H1 (cell line): ENCODE data around the gene GCC1. TPM values are rescaled to one million over a fixed set of nuclear protein-coding genes. Genes with fewer than 3 reads are reported as not detected.

Experiments
- CTCF ChIA-PET: fragments of 300-600 bp; sonication (Branson Sonifier 250); formaldehyde crosslinking; loops from one replicate; lab custom pipeline; 2021; ENCODE audit not compliant: partially characterized antibody; lab: Charles Lee
- POLR2A ChIA-PET: fragments of 300-600 bp; sonication (Branson Sonifier 250); formaldehyde crosslinking; loops from one replicate; lab custom pipeline; 2021; ENCODE audit warnings: inconsistent platforms; ENCODE audit not compliant: partially characterized antibody; lab: Charles Lee
- DNase-seq, 2 experiments: peaks; one replicate each; pipeline versions ENCODE4 v3.0.0 to v3.0.0-alpha.2; 2010 to 2022; ENCODE audit warnings: low spot score in 2 of 2, low read depth in 1 of 2, mixed read lengths in 1 of 2
- FAIRE-seq: peaks from 2 replicates; lab custom pipeline; 2011; peaks lifted over from hg19 to GRCh38; lab: Jason Lieb, UNC
- H2AFZ ChIP-seq: 2 replicates; pipeline ENCODE4 v1.8.1; 2012; ENCODE audit warnings: low read length, inconsistent platforms
- H2AK5ac ChIP-seq: 2 replicates; pipeline ENCODE4 v1.6.1; 2013; ENCODE audit warnings: low read depth, low read length
- H2BK120ac ChIP-seq: replicated peaks from 2 replicates; pipeline ENCODE3; 2013; ENCODE audit warnings: low read depth, low read length, inconsistent platforms
- H2BK12ac ChIP-seq: 2 replicates; pipeline ENCODE4 v1.6.1; 2013; ENCODE audit warnings: low read depth, low read length
- H2BK15ac ChIP-seq: 2 replicates; pipeline ENCODE4 v1.6.1; 2013; ENCODE audit warnings: low read length
- H2BK20ac ChIP-seq: 2 replicates; pipeline ENCODE4 v1.6.1; 2013; ENCODE audit warnings: low read length
- H2BK5ac ChIP-seq: 2 replicates; pipeline ENCODE4 v1.6.1; 2013; ENCODE audit warnings: low read depth, low read length
- H3K14ac ChIP-seq: 2 replicates; pipeline ENCODE4 v1.6.1; 2013; ENCODE audit warnings: inconsistent platforms; ENCODE audit not compliant: insufficient read length
- H3K18ac ChIP-seq: 2 replicates; pipeline ENCODE4 v1.6.1; 2013; ENCODE audit warnings: low read length; ENCODE audit errors: extremely low read depth
- H3K23ac ChIP-seq: 2 replicates; pipeline ENCODE4 v1.6.1; 2013; ENCODE audit warnings: inconsistent platforms; ENCODE audit not compliant: insufficient read length
- H3K23me2 ChIP-seq: 2 replicates; pipeline ENCODE4 v1.6.1; 2013; ENCODE audit warnings: low read depth, low read length
- H3K27ac ChIP-seq: 2 replicates; pipeline ENCODE4 v1.6.1; 2011; ENCODE audit warnings: low read depth, low read length, inconsistent platforms
- H3K27me3 ChIP-seq, 4 experiments: replicated peaks in 1 of 4; 1 replicate in 1 of 4; 2 replicates in 3 of 4; pipeline versions ENCODE4 v1.6.1 to v1.8.1; 2011 to 2013; ENCODE audit warnings: low read length in 3 of 4, mild to moderate bottlenecking in 3 of 4, inconsistent platforms in 2 of 4, mixed read lengths in 2 of 4, moderate library complexity in 1 of 4; ENCODE audit not compliant: control insufficient read depth in 3 of 4, insufficient read depth in 3 of 4; ENCODE audit errors: extremely low read depth in 1 of 4
- H3K36me3 ChIP-seq, 4 experiments: 2 replicates each; pipeline versions ENCODE4 v1.6.1 to v1.8.1; 2011 to 2013; ENCODE audit warnings: mild to moderate bottlenecking in 4 of 4, low read length in 3 of 4, moderate library complexity in 2 of 4, control low read depth in 1 of 4, inconsistent platforms in 1 of 4; ENCODE audit not compliant: insufficient read depth in 4 of 4, control insufficient read depth in 2 of 4
- H3K4ac ChIP-seq: replicated peaks from 2 replicates; pipeline ENCODE3; 2013; ENCODE audit warnings: low read length, low read depth, mixed read lengths, inconsistent platforms; ENCODE audit not compliant: insufficient read length
- H3K4me1 ChIP-seq, 4 experiments: replicated peaks in 1 of 4; 1 replicate in 1 of 4; 2 replicates in 3 of 4; pipeline versions ENCODE4 v1.6.1 to v1.8.1; 2011 to 2013; ENCODE audit warnings: low read length in 3 of 4, inconsistent platforms in 2 of 4, mixed read lengths in 1 of 4; ENCODE audit not compliant: insufficient read depth in 4 of 4, control insufficient read depth in 3 of 4
- H3K4me2 ChIP-seq, 2 experiments: 2 replicates each; pipeline versions ENCODE4 v1.6.1 to v1.8.1; 2011 to 2013; ENCODE audit warnings: low read depth in 2 of 2, low read length in 2 of 2, control low read depth in 1 of 2, inconsistent platforms in 1 of 2, mild to moderate bottlenecking in 1 of 2; ENCODE audit not compliant: insufficient read depth in 1 of 2
- H3K4me3 ChIP-seq, 4 experiments: fragments of 200-600, 300-600 bp in 1 of 4; sonication (generic), shearing (Covaris generic), sonication (Bioruptor Twin) in 1 of 4; 2 replicates each; pipeline versions ENCODE4 v1.5.1 to v1.8.1; 2011 to 2016; ENCODE audit warnings: low read length in 4 of 4, low read depth in 3 of 4, control low read depth in 2 of 4, inconsistent platforms in 2 of 4, mild to moderate bottlenecking in 2 of 4, mixed read lengths in 1 of 4, moderate library complexity in 1 of 4; ENCODE audit not compliant: insufficient read depth in 2 of 4; ENCODE audit errors: extremely low read depth in 1 of 4
- H3K56ac ChIP-seq: replicated peaks from 2 replicates; pipeline ENCODE3; 2013; ENCODE audit warnings: low read depth, mild to moderate bottlenecking, mixed read lengths, low read length, inconsistent platforms; ENCODE audit not compliant: insufficient read length
- H3K79me1 ChIP-seq: 2 replicates; pipeline ENCODE4 v1.6.1; 2013; ENCODE audit warnings: low read depth, low read length, control low read depth
- H3K79me2 ChIP-seq, 2 experiments: 2 replicates each; pipeline versions ENCODE4 v1.6.1 to v1.8.1; 2012 to 2013; ENCODE audit warnings: low read length in 2 of 2, mild to moderate bottlenecking in 2 of 2, inconsistent platforms in 1 of 2; ENCODE audit not compliant: insufficient read depth in 2 of 2, control insufficient read depth in 1 of 2
- H3K9ac ChIP-seq, 4 experiments: replicated peaks in 1 of 4; 1 replicate in 1 of 4; 2 replicates in 3 of 4; pipeline versions ENCODE4 v1.6.1 to v1.8.1; 2011 to 2013; ENCODE audit warnings: low read depth in 3 of 4, low read length in 3 of 4, control low read depth in 2 of 4, mild to moderate bottlenecking in 2 of 4, moderate library complexity in 2 of 4, inconsistent platforms in 1 of 4; ENCODE audit errors: extremely low read depth in 1 of 4
- H3K9me3 ChIP-seq, 2 experiments: 2 replicates each; pipeline versions ENCODE4 v1.6.1 to v1.8.1; 2012 to 2013; ENCODE audit warnings: mild to moderate bottlenecking in 2 of 2, moderate library complexity in 2 of 2, control low read depth in 1 of 2, inconsistent platforms in 1 of 2, low read depth in 1 of 2, low read length in 1 of 2, mixed read lengths in 1 of 2; ENCODE audit not compliant: insufficient read depth in 2 of 2
- H4K20me1 ChIP-seq, 2 experiments: replicated peaks in 1 of 2; 2 replicates each; pipeline versions ENCODE3 to v1.8.1; 2011 to 2013; ENCODE audit warnings: inconsistent platforms in 2 of 2, low read length in 2 of 2, mild to moderate bottlenecking in 1 of 2; ENCODE audit not compliant: insufficient read depth in 2 of 2, control insufficient read depth in 1 of 2
- H4K5ac ChIP-seq: 2 replicates; pipeline ENCODE4 v1.6.1; 2013; ENCODE audit warnings: low read length, low read depth, mixed read lengths, inconsistent platforms; ENCODE audit not compliant: insufficient read length
- H4K8ac ChIP-seq: 2 replicates; pipeline ENCODE4 v1.8.0; 2013; ENCODE audit warnings: mild to moderate bottlenecking, moderate library complexity, low read length, inconsistent platforms; ENCODE audit not compliant: insufficient read depth; ENCODE audit errors: extremely low read depth
- H4K91ac ChIP-seq: replicated peaks from 2 replicates; pipeline ENCODE3; 2013; ENCODE audit warnings: low read length, mixed read lengths, inconsistent platforms; ENCODE audit not compliant: insufficient read length
- ASH2L ChIP-seq: fragments of 200-600, 300-600 bp; sonication (generic); IDR thresholded peaks from one replicate; pipeline ENCODE4 v1.7.1; 2017; ENCODE audit warnings: low read length
- CEBPB ChIP-seq: IDR thresholded peaks from 2 replicates; pipeline ENCODE4 v1.6.1; 2012; ENCODE audit warnings: low read depth, low read length
- CHD1 ChIP-seq: IDR thresholded peaks from 2 replicates; pipeline ENCODE4 v1.6.1; 2012; ENCODE audit warnings: low read depth, low read length, improper control_type of control experiment
- GABPA ChIP-seq: IDR thresholded peaks from 2 replicates; pipeline ENCODE4 v1.6.1; 2011; ENCODE audit warnings: mild to moderate bottlenecking, low read length, moderate library complexity, borderline replicate concordance; ENCODE audit not compliant: insufficient read depth
- JUN ChIP-seq: IDR thresholded peaks from 2 replicates; pipeline ENCODE4 v1.6.1; 2011; ENCODE audit warnings: low read depth, mild to moderate bottlenecking, improper control_type of control experiment, low read length
- MAFK ChIP-seq: IDR thresholded peaks from 2 replicates; pipeline ENCODE4 v1.6.1; 2012; ENCODE audit warnings: low read depth, mild to moderate bottlenecking, improper control_type of control experiment, low read length
- NANOG ChIP-seq: IDR thresholded peaks from 2 replicates; pipeline ENCODE4 v1.6.1; 2011; ENCODE audit warnings: low read length, low read depth, mild to moderate bottlenecking, inconsistent platforms; ENCODE audit not compliant: insufficient read depth, poor library complexity, severe bottlenecking
- RAD21 ChIP-seq, 2 experiments: IDR thresholded peaks in 1 of 2; conservative IDR thresholded peaks in 1 of 2; 2 replicates each; pipeline ENCODE4 v1.6.1; 2011; ENCODE audit warnings: low read depth in 2 of 2, low read length in 2 of 2, improper control_type of control experiment in 1 of 2, inconsistent platforms in 1 of 2, mild to moderate bottlenecking in 1 of 2, moderate library complexity in 1 of 2
- TBP ChIP-seq: IDR thresholded peaks from 2 replicates; pipeline ENCODE4 v1.6.1; 2011; ENCODE audit warnings: low read depth, low read length, improper control_type of control experiment
- USF2 ChIP-seq: IDR thresholded peaks from 2 replicates; pipeline ENCODE4 v1.6.1; 2011; ENCODE audit warnings: low read length, improper control_type of control experiment
- ZNF274 ChIP-seq: IDR thresholded peaks from 2 replicates; pipeline ENCODE4 v1.7.0; 2012; ENCODE audit warnings: low read length, borderline replicate concordance; ENCODE audit errors: extremely low read depth
- polyA plus RNA-seq, 7 experiments: library from polyadenylated mRNA; depleted of rRNA in 3 of 7; stranded (reverse) in 5 of 7; unstranded in 2 of 7; fragments of >200 nt in 5 of 7; fragments of 200-250 nt in 2 of 7; gene quantifications; 1 replicate in 5 of 7; 2 replicates in 1 of 7; 4 replicates in 1 of 7; pipeline versions ENCODE4 v1.2.1 to v1.2.3, GENCODE V29; 2011 to 2013; ENCODE audit warnings: missing spikeins in 2 of 7, mixed read lengths in 2 of 7
- total RNA-seq: library from RNA; stranded (reverse); fragmentation: NEBNext Ultra II Directional; extraction: Animal tissue kit (Norgen Biotek cat#: 25700); gene quantifications from 2 replicates; pipeline ENCODE4 v1.2.1, GENCODE V29; 2021

The GCC1 gene
- total and polyA plus RNA-seq, 2 of the 8 experiments (the other 6 are each of a cell fraction or from before 2014, with no cell fraction given): 3.3 to 15.0 TPM

GRCh38 chr7:127532736-127533135 lies 52.7 kb downstream of the GCC1 start:
- no peak overlapping the region for H3K27ac ChIP-seq
- no peak overlapping the region for H2BK12ac ChIP-seq
- H2AFZ ChIP-seq: no peak overlapping the region
- no peak overlapping the region for H4K91ac ChIP-seq
- H3K4me1 ChIP-seq: peaks cover 0 to 7% (median 4%) of the 10 kb centered on the region in 4 experiments; a peak in 2 of 7 replicates
- no peak overlapping the region for H2BK15ac ChIP-seq
- H2AK5ac ChIP-seq: no peak overlapping the region
- H3K14ac ChIP-seq: no peak overlapping the region
- peaks cover 2% of the 10 kb centered on the region; the same call in 1 of the 2 replicates for H3K23me2 ChIP-seq
- H3K36me3 ChIP-seq: no peaks in the 10 kb centered on the region
- H3K18ac ChIP-seq: no peak overlapping the region
- no peak overlapping the region for H3K4me3 ChIP-seq
- ChIA-PET CTCF (interaction anchor here (0.8 to 1.4 kb wide), 3 partner anchors 10 to 487 kb away, joined by 3 to 5 read pairs (median 3); no protein-coding TSS in a partner anchor), POLR2A (no interaction called here)
- no peak overlapping the region for H2BK5ac ChIP-seq
- H3K9me3 ChIP-seq: no peaks in the 10 kb centered on the region
- H3K56ac ChIP-seq: no peak overlapping the region
- FAIRE-seq: no peak
- TF ChIP-seq NANOG: no peak
- no peak for TF ChIP-seq CEBPB
- TF ChIP-seq ZNF274: no peak
- TF ChIP-seq USF2: no peak
- no peak for TF ChIP-seq RAD21 (IDR thresholded peaks at IDR 0.05 in 1 of 2, conservative IDR thresholded peaks at IDR 0.05 in 1 of 2; ENCODE audit: low read depth in 2 of 2, low read length in 2 of 2)
- TF ChIP-seq JUN: no peak
- TF ChIP-seq ASH2L: no peak
- TF ChIP-seq TBP: no peak
- no peak for TF ChIP-seq MAFK
- no peak for TF ChIP-seq CHD1
- no peak for TF ChIP-seq GABPA
- H2BK20ac ChIP-seq: no peak overlapping the region
- no peaks in the 10 kb centered on the region for H3K79me2 ChIP-seq
- no peak overlapping the region for H3K4me2 ChIP-seq
- no peak overlapping the region for H3K23ac ChIP-seq
- H3K9ac ChIP-seq: no peak overlapping the region
- H3K4ac ChIP-seq: no peak overlapping the region
- H4K20me1 ChIP-seq: no peaks in the 10 kb centered on the region
- no peak overlapping the region for H2BK120ac ChIP-seq
- peaks cover 1 to 11% (median 6%) of the 10 kb centered on the region in 4 experiments; a peak in 4 of 7 replicates for H3K27me3 ChIP-seq
- no peaks in the 10 kb centered on the region for H3K79me1 ChIP-seq
- no peak overlapping the region for H4K8ac ChIP-seq
- H4K5ac ChIP-seq: no peak overlapping the region
- no peak for DNase-seq
